Rectal smooth muscle tissue (tissue), 1 donor: ENCODE results near the gene GCNT4.

Source experiments
- H3K27ac ChIP-seq: one replicate; pipeline ENCODE4 v1.7.0; 2013; ENCODE audit warnings: low read depth, low read length, inconsistent platforms
- H3K27me3 ChIP-seq: one replicate; pipeline ENCODE4 v1.7.0; 2013; ENCODE audit warnings: low read length; ENCODE audit not compliant: control insufficient read depth, insufficient read depth
- H3K36me3 ChIP-seq: one replicate; pipeline ENCODE4 v1.7.0; 2013; ENCODE audit warnings: low read length; ENCODE audit not compliant: control insufficient read depth, insufficient read depth
- H3K4me1 ChIP-seq: one replicate; pipeline ENCODE4 v1.7.0; 2013; ENCODE audit warnings: low read length; ENCODE audit not compliant: control insufficient read depth, insufficient read depth
- H3K4me3 ChIP-seq: one replicate; pipeline ENCODE4 v1.7.0; 2013; ENCODE audit warnings: low read length
- H3K9ac ChIP-seq: one replicate; pipeline ENCODE4 v1.7.0; 2013; ENCODE audit warnings: low read length

The GCNT4 gene

DNA sequence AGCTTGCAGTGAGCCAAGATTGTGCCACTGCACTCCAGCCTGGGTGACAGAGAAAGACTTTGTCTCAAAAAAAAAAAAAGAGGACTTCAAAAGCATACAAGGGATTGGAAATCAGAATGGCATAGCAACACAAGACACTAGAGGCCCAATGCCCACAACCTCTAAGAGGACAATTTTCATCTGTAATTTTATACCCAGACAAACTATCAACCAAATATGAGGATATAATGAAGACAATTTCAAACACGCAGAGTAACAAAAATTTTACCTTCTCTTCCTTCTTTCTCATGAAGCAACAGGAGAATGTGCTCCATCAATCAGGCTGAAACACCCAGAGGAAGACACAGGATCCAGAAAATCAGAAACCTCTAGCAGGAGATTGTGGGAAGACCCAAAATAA lies 46.8 kb downstream of the GCNT4 start:
- Histone ChIP-seq H3K36me3 (no peaks in the 10 kb centered on the region), H3K4me3 (no peak overlapping the region), H3K27ac (no peak overlapping the region), H3K4me1 (no peaks in the 10 kb centered on the region), H3K27me3 (no peaks in the 10 kb centered on the region), H3K9ac (no peak overlapping the region)
